H1 (cell line): Measurements from ENCODE around the gene CC2D2A. TPM values are rescaled to one million over a fixed set of nuclear protein-coding genes. Genes with fewer than 3 reads are reported as not detected.

Source experiments
- ASH2L ChIP-seq: fragments of 200-600, 300-600 bp; sonication (generic); IDR thresholded peaks from one replicate; pipeline ENCODE4 v1.7.1; 2017; ENCODE audit warnings: low read length
- HDAC2 ChIP-seq, 2 experiments: fragments of 300-600 bp in 1 of 2; sonication (generic) in 1 of 2; IDR thresholded peaks; 2 replicates each; pipeline ENCODE4 v1.6.1; 2011 to 2012; ENCODE audit warnings: low read depth in 2 of 2, low read length in 2 of 2, mild to moderate bottlenecking in 2 of 2, moderate library complexity in 2 of 2, borderline replicate concordance in 1 of 2, inconsistent platforms in 1 of 2
- MAFK ChIP-seq: IDR thresholded peaks from 2 replicates; pipeline ENCODE4 v1.6.1; 2012; ENCODE audit warnings: low read depth, mild to moderate bottlenecking, improper control_type of control experiment, low read length
- MAX ChIP-seq: IDR thresholded peaks from 2 replicates; pipeline ENCODE4 v1.6.1; 2012; ENCODE audit warnings: inconsistent platforms
- polyA plus RNA-seq, 7 experiments: library from polyadenylated mRNA; depleted of rRNA in 3 of 7; stranded (reverse) in 5 of 7; unstranded in 2 of 7; fragments of >200 nt in 5 of 7; fragments of 200-250 nt in 2 of 7; gene quantifications; 1 replicate in 5 of 7; 2 replicates in 1 of 7; 4 replicates in 1 of 7; pipeline versions ENCODE4 v1.2.1 to v1.2.3, GENCODE V29; 2011 to 2013; ENCODE audit warnings: missing spikeins in 2 of 7, mixed read lengths in 2 of 7
- total RNA-seq: library from RNA; stranded (reverse); fragmentation: NEBNext Ultra II Directional; extraction: Animal tissue kit (Norgen Biotek cat#: 25700); gene quantifications from 2 replicates; pipeline ENCODE4 v1.2.1, GENCODE V29; 2021
- TF ChIP-seq, protein P1 (sequence below): IDR thresholded peaks from 2 replicates; pipeline ENCODE4 v1.6.1; 2012; ENCODE audit warnings: low read length, inconsistent platforms
- TF ChIP-seq, protein P2 (sequence below), 3 experiments: IDR thresholded peaks; 1 replicate in 2 of 3; 2 replicates in 1 of 3; pipeline versions ENCODE4 v1.5.1 to v1.6.1; 2011; ENCODE audit warnings: low read length in 3 of 3, mild to moderate bottlenecking in 3 of 3, inconsistent platforms in 2 of 3, low read depth in 1 of 3, moderate library complexity in 1 of 3; ENCODE audit not compliant: insufficient read depth in 1 of 3; ENCODE audit errors: control extremely low read depth in 1 of 3

The CC2D2A gene
- total and polyA plus RNA-seq, 2 of the 8 experiments (the other 6 are each of a cell fraction or from before 2014, with no cell fraction given) = 11.0 to 12.2 TPM

DNA sequence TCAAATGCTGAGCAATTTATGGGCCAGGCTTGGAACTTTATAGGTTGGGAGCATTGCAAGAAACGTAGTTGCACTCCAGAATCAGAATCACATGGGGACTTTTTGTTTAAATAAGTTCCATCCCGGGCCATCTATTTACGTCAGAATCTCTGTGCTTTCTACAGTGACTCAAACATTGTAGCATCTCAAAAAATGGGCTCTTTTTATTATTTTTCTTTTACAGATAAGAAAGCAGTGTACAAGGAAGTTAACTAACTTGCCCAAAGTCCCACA is 10.2 kb downstream of the CC2D2A start (continued):
- TF ChIP-seq, protein P1, sequence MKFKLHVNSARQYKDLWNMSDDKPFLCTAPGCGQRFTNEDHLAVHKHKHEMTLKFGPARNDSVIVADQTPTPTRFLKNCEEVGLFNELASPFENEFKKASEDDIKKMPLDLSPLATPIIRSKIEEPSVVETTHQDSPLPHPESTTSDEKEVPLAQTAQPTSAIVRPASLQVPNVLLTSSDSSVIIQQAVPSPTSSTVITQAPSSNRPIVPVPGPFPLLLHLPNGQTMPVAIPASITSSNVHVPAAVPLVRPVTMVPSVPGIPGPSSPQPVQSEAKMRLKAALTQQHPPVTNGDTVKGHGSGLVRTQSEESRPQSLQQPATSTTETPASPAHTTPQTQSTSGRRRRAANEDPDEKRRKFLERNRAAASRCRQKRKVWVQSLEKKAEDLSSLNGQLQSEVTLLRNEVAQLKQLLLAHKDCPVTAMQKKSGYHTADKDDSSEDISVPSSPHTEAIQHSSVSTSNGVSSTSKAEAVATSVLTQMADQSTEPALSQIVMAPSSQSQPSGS = no peak
- TF ChIP-seq MAX (no peak), MAFK (no peak), HDAC2 (IDR thresholded peaks at IDR 0.05; ENCODE audit: borderline replicate concordance in 1 of 2, low read depth in 2 of 2, low read length in 2 of 2) (no peak), ASH2L (no peak)
- TF ChIP-seq, protein P2, sequence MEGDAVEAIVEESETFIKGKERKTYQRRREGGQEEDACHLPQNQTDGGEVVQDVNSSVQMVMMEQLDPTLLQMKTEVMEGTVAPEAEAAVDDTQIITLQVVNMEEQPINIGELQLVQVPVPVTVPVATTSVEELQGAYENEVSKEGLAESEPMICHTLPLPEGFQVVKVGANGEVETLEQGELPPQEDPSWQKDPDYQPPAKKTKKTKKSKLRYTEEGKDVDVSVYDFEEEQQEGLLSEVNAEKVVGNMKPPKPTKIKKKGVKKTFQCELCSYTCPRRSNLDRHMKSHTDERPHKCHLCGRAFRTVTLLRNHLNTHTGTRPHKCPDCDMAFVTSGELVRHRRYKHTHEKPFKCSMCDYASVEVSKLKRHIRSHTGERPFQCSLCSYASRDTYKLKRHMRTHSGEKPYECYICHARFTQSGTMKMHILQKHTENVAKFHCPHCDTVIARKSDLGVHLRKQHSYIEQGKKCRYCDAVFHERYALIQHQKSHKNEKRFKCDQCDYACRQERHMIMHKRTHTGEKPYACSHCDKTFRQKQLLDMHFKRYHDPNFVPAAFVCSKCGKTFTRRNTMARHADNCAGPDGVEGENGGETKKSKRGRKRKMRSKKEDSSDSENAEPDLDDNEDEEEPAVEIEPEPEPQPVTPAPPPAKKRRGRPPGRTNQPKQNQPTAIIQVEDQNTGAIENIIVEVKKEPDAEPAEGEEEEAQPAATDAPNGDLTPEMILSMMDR (IDR thresholded peaks at IDR 0.05; ENCODE audit: control extremely low read depth in 1 of 3, insufficient read depth in 1 of 3, low read depth in 1 of 3, low read length in 3 of 3) = no peak
